Upper lobe of right lung (tissue), 1 donor: ENCODE data around the gene TXNL4A. TPM values are rescaled to one million over a fixed set of nuclear protein-coding genes. Genes with fewer than 3 reads are reported as not detected.
A peak's percentile ranks its signal among the peaks of the same experiment; 100 is the strongest.

Experiments
- ATAC-seq: fragments of 200-7000 bp; cut with Tn5 transposase; one replicate; pipeline ENCODE4 v1.9.1; 2020; ENCODE audit warnings: mild to moderate bottlenecking, moderate library complexity
- DNase-seq: peaks from one replicate; pipeline ENCODE4 v3.0.0-alpha.2; 2020
- H3K27ac ChIP-seq: fragments of 200-600 bp; one replicate; pipeline ENCODE4 v1.8.0; 2022
- H3K27me3 ChIP-seq: fragments of 200-600 bp; one replicate; pipeline ENCODE4 v1.8.0; 2022; ENCODE audit warnings: mild to moderate bottlenecking
- H3K36me3 ChIP-seq: fragments of 200-600 bp; one replicate; pipeline ENCODE4 v1.8.0; 2022
- H3K4me1 ChIP-seq: fragments of 200-600 bp; one replicate; pipeline ENCODE4 v1.8.0; 2022
- H3K4me3 ChIP-seq: fragments of 200-600 bp; one replicate; pipeline ENCODE4 v1.8.0; 2022; ENCODE audit warnings: mild to moderate bottlenecking
- H3K9me3 ChIP-seq: fragments of 200-600 bp; one replicate; pipeline ENCODE4 v1.8.0; 2022
- intact Hi-C: fragments of 100-400 bp; cut with DNase I; formaldehyde crosslinking; loops from one replicate; pipeline ENCODE4 v1.11.0; 2022
- total RNA-seq: library from RNA; stranded (reverse); fragmentation: NEBNext Ultra II Directional; extraction: Animal tissue kit (Norgen Biotek cat#: 25700); gene quantifications from one replicate; pipeline ENCODE4 v1.2.1, GENCODE V29; 2021
- TF ChIP-seq, protein P1 (sequence below): fragments of 200-600 bp; IDR thresholded peaks from one replicate; pipeline ENCODE4 v1.8.0; 2022; ENCODE audit warnings: antibody characterized with exemption
- donor health status: DM: no; HTN: yes; CAD: no; lungs with severe emphysema.

The TXNL4A gene
- total RNA-seq, 1 donor from 2014 or later = 80.7 TPM

GRCh38 chr18:79935925-79936324 is 52.4 kb downstream of the TXNL4A start:
- Histone ChIP-seq H3K36me3 (peaks cover 4% of the 10 kb centered on the region), H3K4me1 (peaks cover 19% of the 10 kb centered on the region), H3K27me3 (no peaks in the 10 kb centered on the region), H3K27ac (no peak overlapping the region), H3K9me3 (peaks cover 11% of the 10 kb centered on the region), H3K4me3 (no peak overlapping the region)
- DNase-seq (peak; percentile 44), ATAC-seq (no peak)
- TF ChIP-seq, protein P1, sequence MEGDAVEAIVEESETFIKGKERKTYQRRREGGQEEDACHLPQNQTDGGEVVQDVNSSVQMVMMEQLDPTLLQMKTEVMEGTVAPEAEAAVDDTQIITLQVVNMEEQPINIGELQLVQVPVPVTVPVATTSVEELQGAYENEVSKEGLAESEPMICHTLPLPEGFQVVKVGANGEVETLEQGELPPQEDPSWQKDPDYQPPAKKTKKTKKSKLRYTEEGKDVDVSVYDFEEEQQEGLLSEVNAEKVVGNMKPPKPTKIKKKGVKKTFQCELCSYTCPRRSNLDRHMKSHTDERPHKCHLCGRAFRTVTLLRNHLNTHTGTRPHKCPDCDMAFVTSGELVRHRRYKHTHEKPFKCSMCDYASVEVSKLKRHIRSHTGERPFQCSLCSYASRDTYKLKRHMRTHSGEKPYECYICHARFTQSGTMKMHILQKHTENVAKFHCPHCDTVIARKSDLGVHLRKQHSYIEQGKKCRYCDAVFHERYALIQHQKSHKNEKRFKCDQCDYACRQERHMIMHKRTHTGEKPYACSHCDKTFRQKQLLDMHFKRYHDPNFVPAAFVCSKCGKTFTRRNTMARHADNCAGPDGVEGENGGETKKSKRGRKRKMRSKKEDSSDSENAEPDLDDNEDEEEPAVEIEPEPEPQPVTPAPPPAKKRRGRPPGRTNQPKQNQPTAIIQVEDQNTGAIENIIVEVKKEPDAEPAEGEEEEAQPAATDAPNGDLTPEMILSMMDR = no peak
- intact Hi-C loops = no loop called here

- DNase-seq = no peak
- no peak overlapping the region for H3K27ac ChIP-seq
Measured at GRCh38 chr18:79935499-79935898, 52.9 kb downstream of the TXNL4A start.

DNA sequence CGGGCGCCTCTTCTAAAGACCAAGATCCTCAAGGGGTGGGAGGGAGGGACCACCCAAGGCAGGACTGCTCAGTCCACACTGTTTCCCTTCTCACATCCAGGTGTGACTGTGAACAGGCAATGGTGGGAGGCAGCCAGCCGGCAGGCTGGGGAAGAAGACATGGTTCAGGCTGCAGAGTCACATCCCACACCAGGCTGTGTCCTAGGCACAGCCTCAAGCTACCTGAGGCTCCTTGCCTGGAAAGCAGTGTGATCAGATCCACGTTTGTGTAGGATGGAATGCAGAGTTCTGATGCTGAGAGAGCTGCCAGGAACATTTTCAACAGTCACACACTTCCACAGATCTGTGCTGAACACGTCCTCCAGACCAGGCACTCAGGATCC is 53.3 kb downstream of the TXNL4A start:
- ATAC-seq (no peak), DNase-seq (peak; percentile 40)
- H3K27ac ChIP-seq = no peak overlapping the region
- TF ChIP-seq, protein P1 = no peak
- peaks cover 19% of the 10 kb centered on the region for H3K4me1 ChIP-seq
- intact Hi-C loops = no loop called here
- no peaks in the 10 kb centered on the region for H3K27me3 ChIP-seq
- H3K36me3 ChIP-seq = no peaks in the 10 kb centered on the region
- no peak overlapping the region for H3K4me3 ChIP-seq
- H3K9me3 ChIP-seq = peaks cover 19% of the 10 kb centered on the region

More at GRCh38 chr18:79935499-79935898, 52.9 kb downstream of the TXNL4A start:
- no peak overlapping the region for H3K4me3 ChIP-seq
- H3K4me1 ChIP-seq = peaks cover 19% of the 10 kb centered on the region
- peaks cover 15% of the 10 kb centered on the region for H3K9me3 ChIP-seq
- H3K27me3 ChIP-seq = no peaks in the 10 kb centered on the region
- TF ChIP-seq, protein P1 = no peak
- H3K36me3 ChIP-seq = no peaks in the 10 kb centered on the region
- no peak for ATAC-seq
- intact Hi-C loops = no loop called here

- H3K4me1 ChIP-seq = peaks cover 19% of the 10 kb centered on the region
- DNase-seq (peak; percentile 49), ATAC-seq (peak; percentile 66)
- intact Hi-C loops = no loop called here
- no peak overlapping the region for H3K4me3 ChIP-seq
- peaks cover 25% of the 10 kb centered on the region for H3K9me3 ChIP-seq
- no peaks in the 10 kb centered on the region for H3K27me3 ChIP-seq
- peaks cover 6% of the 10 kb centered on the region for H3K36me3 ChIP-seq
- TF ChIP-seq, protein P1 = no peak
- no peak overlapping the region for H3K27ac ChIP-seq
Measured at GRCh38 chr18:79934311-79935097, 53.9 kb downstream of the TXNL4A start.

GRCh38 chr18:79933765-79934164 is 54.6 kb downstream of the TXNL4A start:
- Histone ChIP-seq H3K27me3 (no peaks in the 10 kb centered on the region), H3K4me3 (no peak overlapping the region), H3K36me3 (peaks cover 11% of the 10 kb centered on the region), H3K27ac (no peak overlapping the region), H3K4me1 (peaks cover 19% of the 10 kb centered on the region), H3K9me3 (peaks cover 30% of the 10 kb centered on the region)
- intact Hi-C loops = no loop called here
- TF ChIP-seq, protein P1 = peak; percentile 30
- DNase-seq (peak; percentile 64), ATAC-seq (peak; percentile 79)
